ENCODE results near the gene TAF1B.
"Not testable (repeated sequence)": the region's sequence is repeated elsewhere in the genome, so short reads cannot be mapped to it uniquely, and the experiment has no call there.

The TAF1B gene

GRCh38 chr2:9831670-9832069 is 11.6 kb upstream of the TAF1B start:
- DNase-seq (ENCODE audit: low spot score): no peak

GRCh38 chr2:9832586-9832985 is 10.7 kb upstream of the TAF1B start:
- no peak for DNase-seq (ENCODE audit: low spot score)

DNA sequence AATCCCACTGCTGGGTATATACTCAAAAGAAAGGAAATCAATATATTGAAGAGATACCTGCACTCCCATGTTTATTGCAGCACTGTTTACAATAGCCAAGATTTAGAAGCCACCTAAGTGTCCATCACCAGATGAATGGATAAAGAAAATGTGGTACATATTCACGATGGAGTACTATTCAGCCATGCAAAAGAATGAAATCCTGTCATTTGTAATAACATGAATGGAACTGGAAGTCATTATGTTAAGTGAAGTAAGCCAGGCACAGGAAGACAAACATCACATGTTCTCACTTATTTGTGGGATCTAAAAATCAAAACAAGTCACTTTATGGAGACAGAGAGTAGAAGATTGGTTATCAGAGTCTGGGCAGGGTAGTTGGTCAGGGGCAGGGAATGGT is 8.2 kb upstream of the TAF1B start:
- not testable (repeated sequence) for DNase-seq (ENCODE audit: low spot score)

DNA sequence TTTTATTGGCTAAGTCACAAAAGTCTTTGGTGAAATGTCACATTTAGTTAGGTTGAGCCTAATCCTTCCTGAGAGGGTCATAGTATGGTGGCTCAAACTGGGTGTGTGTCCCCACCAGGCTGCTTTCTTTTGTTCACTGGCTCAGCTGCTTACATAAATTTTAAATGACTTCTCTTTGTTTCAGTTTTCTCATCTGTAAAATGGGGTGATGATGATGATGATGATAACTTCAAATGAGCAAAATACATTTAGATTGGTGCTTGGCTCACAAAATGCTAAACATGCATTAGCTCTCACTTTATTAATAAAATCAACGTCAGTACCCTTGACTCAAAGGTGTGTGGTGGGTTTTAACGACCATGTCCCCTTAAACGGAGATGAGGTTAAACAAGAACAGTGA is 7.2 kb upstream of the TAF1B start:
- no peak for DNase-seq (ENCODE audit: low spot score)

DNA sequence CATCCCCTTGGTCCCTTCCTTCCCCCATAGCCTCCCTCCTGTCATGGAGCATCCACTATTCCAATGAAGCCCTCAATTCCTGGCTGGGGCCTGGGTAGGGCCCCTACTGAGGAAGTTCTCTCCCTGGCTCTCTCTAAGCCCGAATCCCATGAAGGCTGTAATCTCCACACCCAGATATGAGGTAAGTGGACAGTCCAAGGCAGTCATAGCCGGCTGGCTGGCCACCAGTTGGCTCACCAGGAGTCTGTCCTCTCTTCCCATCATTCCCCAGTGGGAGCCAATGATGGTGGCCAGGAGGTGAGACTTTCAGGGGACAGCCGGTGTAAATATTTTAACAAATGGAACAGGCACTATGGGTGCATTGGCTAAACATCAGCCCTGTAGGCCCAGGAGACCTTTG is 6.8 kb upstream of the TAF1B start:
- no peak for DNase-seq (ENCODE audit: low spot score)

DNA sequence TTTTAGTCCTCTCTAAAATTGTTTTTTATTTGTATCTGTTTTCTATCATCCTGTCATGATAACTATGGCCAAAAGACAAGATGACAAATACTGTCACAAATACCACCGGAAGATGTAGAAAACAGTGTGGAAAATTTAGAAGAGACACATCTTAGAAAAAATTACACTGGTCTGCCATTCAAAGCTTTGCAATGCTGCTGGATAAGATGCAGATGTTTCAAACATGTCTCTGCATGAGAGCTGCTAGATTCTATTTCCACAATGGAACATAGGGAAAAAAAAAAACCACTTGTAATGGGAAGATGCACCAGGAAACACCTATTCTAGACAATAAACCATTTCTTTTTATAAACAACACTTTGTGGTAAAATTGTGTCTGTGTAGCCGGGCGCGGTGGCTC is 5.8 kb upstream of the TAF1B start:
- DNase-seq (ENCODE audit: low spot score): no peak

GRCh38 chr2:9838391-9838790 is 4.9 kb upstream of the TAF1B start:
- no peak for DNase-seq (ENCODE audit: low spot score)

GRCh38 chr2:9842487-9843228 is 616 bp upstream of the TAF1B start:
- no peak for DNase-seq (ENCODE audit: low spot score)

DNA sequence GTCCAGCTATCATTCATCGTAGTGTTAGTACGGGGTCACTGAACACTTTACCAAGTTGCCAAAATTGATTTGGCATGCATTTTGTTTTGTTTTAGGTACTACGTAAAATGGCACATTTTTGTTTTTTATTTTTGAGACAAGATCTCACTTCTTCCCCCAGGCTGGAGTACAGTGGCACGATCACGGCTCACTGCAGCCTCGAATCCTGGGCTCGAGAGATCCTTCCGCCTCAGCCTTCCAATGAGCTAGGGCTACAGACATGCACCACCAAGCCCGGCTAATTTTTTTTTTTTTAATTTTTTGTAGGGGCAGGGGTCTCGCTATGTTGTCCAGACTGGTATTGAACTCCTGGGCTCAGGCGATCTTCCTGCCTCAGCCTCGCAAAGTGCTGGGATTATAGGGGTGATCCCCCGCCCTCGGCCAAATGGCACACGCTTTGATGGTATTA is 786 bp downstream of the TAF1B start:
- DNase-seq (ENCODE audit: low spot score): no peak

- no peak for DNase-seq (ENCODE audit: low spot score)
These were observed 1.3 kb downstream of the TAF1B start for GRCh38 chr2:9844576-9844975.

DNA sequence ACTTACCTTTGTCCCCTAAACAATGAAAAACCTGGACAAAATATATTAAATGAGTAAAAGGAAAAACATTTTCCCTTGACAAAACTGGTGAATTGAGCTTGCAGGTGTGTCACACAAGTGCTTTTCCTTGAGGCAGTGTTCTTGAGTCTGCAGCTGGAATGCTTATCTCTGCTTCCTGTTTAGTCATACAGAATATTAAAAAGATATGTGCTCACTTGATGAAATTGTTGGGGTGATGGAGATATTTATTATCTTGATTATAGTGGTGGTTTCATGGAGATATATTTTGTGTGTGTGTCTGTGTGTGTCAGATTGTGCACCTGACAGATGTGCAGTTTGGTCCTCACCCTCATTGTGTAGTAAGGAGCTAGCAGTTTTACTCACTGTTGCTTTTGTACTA is 3.3 kb downstream of the TAF1B start:
- DNase-seq (ENCODE audit: low spot score): no peak

DNA sequence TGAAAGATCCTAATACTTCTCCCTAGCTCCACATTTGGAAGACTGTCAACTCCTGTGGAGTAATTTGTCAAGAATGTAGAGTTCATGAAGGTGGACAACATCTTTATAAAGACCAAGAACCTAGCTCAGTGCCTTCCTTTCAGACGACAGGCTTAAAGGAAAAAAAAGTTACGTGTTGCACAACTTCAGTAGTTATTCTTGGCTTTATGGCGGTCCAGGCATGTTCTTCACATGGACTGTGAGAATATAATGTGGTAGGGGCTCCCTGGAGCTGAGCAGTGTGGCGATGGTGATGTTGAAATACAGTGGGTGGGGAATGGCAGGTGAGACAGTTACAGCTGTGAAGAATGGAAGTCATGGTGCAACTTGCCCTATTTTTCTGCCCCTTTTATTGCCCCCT is 3.9 kb downstream of the TAF1B start:
- DNase-seq (ENCODE audit: low spot score): no peak

- no peak for DNase-seq (ENCODE audit: low spot score)
These were observed 9.6 kb downstream of the TAF1B start for GRCh38 chr2:9852881-9853280.

- DNase-seq (ENCODE audit: low spot score): no peak
These were observed 14.8 kb downstream of the TAF1B start for GRCh38 chr2:9857814-9858729.

GRCh38 chr2:9858730-9859068 is 15.4 kb downstream of the TAF1B start:
- DNase-seq (ENCODE audit: low spot score): no peak

GRCh38 chr2:9860922-9861580 is 17.8 kb downstream of the TAF1B start:
- DNase-seq (ENCODE audit: low spot score): not testable (repeated sequence)

DNA sequence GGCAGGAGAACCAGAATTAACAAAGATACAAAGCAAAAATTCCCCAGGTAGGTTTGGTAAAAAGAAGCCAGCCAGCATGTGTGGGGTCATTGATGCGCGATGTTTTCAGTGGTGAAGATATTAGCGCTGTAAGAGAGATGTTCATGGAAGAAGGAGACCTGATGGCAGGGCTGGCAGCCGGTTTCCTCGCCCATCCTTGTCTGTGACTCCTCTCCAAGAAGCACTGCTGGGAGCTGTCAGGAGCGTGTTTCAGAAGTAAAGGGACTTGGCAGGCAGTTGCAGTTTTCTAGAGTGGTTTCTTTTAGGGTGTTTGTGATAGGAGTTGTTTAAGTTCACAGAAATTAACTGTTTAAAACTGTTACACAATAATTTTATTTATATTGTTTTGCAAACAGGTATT is 24.6 kb downstream of the TAF1B start:
- no peak for DNase-seq (ENCODE audit: low spot score)

GRCh38 chr2:9873337-9873736 is 30.1 kb downstream of the TAF1B start:
- no peak for DNase-seq (ENCODE audit: low spot score)

GRCh38 chr2:9877026-9877425 is 33.8 kb downstream of the TAF1B start:
- DNase-seq (ENCODE audit: low spot score): no peak

GRCh38 chr2:9877726-9878125 is 34.5 kb downstream of the TAF1B start:
- no peak for DNase-seq (ENCODE audit: low spot score)

DNA sequence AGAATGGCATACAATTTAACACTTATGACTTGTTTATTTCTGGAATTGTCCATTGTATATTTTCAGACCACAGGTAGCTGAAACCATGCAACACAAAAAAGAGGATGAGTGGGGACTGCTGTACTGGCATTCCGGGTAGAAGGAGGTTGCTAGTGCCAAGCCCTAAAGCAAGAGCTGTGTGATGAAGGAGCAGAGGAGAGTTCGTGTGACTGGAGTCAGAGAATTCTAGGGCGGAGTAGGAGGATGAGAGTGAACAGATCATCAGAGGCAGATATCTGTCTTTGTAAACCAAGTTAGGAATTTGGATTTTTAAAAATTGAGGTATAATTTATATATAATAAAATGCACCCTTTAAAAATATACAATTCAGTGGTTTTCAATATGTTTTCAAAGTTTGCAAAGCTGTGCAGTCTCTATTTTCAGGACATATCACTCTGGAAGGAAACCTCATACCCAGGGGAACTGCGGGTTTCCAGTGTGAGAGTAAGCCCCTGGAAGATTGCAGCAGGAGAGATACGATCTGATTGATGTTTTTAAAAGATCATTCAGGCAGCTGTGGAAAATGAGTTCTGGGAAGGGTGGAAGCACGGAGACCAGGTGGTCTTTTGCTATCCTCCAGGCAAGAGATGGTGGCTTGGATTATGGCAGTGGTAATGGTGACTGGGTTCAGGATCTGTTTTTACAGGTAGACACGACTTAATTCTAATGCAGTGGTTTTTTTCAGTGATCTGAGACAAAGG is 36.4 kb downstream of the TAF1B start:
- DNase-seq (ENCODE audit: low spot score): no peak

DNA sequence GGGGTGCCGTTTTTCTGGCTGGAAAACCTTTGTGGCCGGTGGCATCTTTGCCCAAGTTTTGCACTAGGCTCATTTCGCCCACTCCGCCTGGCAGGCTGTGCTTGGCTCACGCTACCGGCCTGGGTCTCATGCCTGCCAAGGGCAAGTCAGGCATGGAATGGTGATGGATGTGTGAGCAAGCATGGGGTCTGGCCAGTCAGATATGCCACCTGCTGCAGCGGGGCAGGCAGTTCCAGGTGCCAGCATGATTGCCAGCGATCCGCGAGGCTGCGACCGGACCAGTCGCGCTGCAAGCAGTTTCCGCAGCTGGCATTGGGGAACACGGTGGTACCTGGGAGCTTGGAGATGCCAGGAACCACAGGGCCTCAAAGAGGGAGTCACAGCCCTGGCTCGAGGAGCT is 40.6 kb downstream of the TAF1B start:
- DNase-seq (ENCODE audit: low spot score): no peak

All from left forelimb (tissue), 1 donor.